SK-N-SH treated with all-trans-retinoic acid at 6 μM for 48 hours (cell line): ENCODE results near the gene ACOXL.

Experiments used
- ATAC-seq: fragments of 200-7000 bp; cut with Tn5 transposase; 3 replicates; pipeline ENCODE4 v1.9.1; 2020; ENCODE audit warnings: mild to moderate bottlenecking, moderate library complexity
- ARNTL ChIP-seq: fragments of 450-650 bp; formaldehyde crosslinking; IDR thresholded peaks from 2 replicates; pipeline ENCODE4 v1.5.0; 2020; ENCODE audit warnings: low read depth, mild to moderate bottlenecking, moderate library complexity, borderline replicate concordance
- BACH2 ChIP-seq: fragments of 250-450 bp; sonication (Bioruptor Pico); IDR thresholded peaks from 2 replicates; pipeline ENCODE4 v1.9.0; 2021; ENCODE audit warnings: mild to moderate bottlenecking, borderline replicate concordance
- CSDC2 ChIP-seq: fragments of 250-450 bp; sonication (Bioruptor Pico); IDR thresholded peaks from 2 replicates; pipeline ENCODE4 v1.5.0; 2020; ENCODE audit warnings: mild to moderate bottlenecking, moderate library complexity
- CSRNP3 ChIP-seq: fragments of 250-450 bp; sonication (Bioruptor Pico); IDR thresholded peaks from 2 replicates; pipeline ENCODE4 v1.5.1; 2021; ENCODE audit warnings: mild to moderate bottlenecking, moderate library complexity
- ESRRG ChIP-seq: fragments of 250-450 bp; sonication (Bioruptor Pico); IDR thresholded peaks from 2 replicates; pipeline ENCODE4 v1.6.1; 2021; ENCODE audit warnings: mild to moderate bottlenecking
- GLIS3 ChIP-seq: fragments of 250-450 bp; sonication (Bioruptor Pico); IDR thresholded peaks from 2 replicates; pipeline ENCODE4 v1.5.0; 2020; ENCODE audit warnings: mild to moderate bottlenecking, moderate library complexity
- ISL1 ChIP-seq: fragments of 250-450 bp; sonication (Bioruptor Pico); IDR thresholded peaks from 2 replicates; pipeline ENCODE4 v2.1.2; 2022; ENCODE audit warnings: mild to moderate bottlenecking, moderate library complexity
- OSR1 ChIP-seq: fragments of 250-450 bp; sonication (Bioruptor Pico); IDR thresholded peaks from 2 replicates; pipeline ENCODE4 v1.8.0; 2022; ENCODE audit warnings: moderate library complexity, mild to moderate bottlenecking, inconsistent platforms
- PATZ1 ChIP-seq: fragments of 250-450 bp; sonication (Bioruptor Pico); IDR thresholded peaks from 2 replicates; pipeline ENCODE4 v1.8.0; 2020; ENCODE audit warnings: mild to moderate bottlenecking, moderate library complexity, borderline replicate concordance
- POU6F1 ChIP-seq: fragments of 250-450 bp; sonication (Bioruptor Pico); IDR thresholded peaks from 2 replicates; pipeline ENCODE4 v1.8.0; 2021; ENCODE audit warnings: low read depth, mild to moderate bottlenecking, moderate library complexity, borderline replicate concordance
- PPARA ChIP-seq: fragments of 250-450 bp; sonication (Bioruptor Pico); IDR thresholded peaks from 2 replicates; pipeline ENCODE4 v1.5.0; 2020; ENCODE audit warnings: mild to moderate bottlenecking, borderline replicate concordance
- RARB ChIP-seq: fragments of 250-450 bp; sonication (Bioruptor Pico); IDR thresholded peaks from 2 replicates; pipeline ENCODE4 v1.8.0; 2021; ENCODE audit warnings: mild to moderate bottlenecking, moderate library complexity
- SNAI2 ChIP-seq: fragments of 250-450 bp; sonication (Bioruptor Pico); IDR thresholded peaks from 2 replicates; pipeline ENCODE4 v1.5.0; 2020; ENCODE audit warnings: mild to moderate bottlenecking, moderate library complexity
- TCF4 ChIP-seq: fragments of 250-450 bp; sonication (Bioruptor Pico); IDR thresholded peaks from 2 replicates; pipeline ENCODE4 v1.8.0; 2021; ENCODE audit warnings: mild to moderate bottlenecking, moderate library complexity, borderline replicate concordance
- TOX ChIP-seq: fragments of 250-450 bp; sonication (Bioruptor Pico); IDR thresholded peaks from 2 replicates; pipeline ENCODE4 v1.8.0; 2021; ENCODE audit warnings: mild to moderate bottlenecking, moderate library complexity, borderline replicate concordance
- TSHZ2 ChIP-seq: fragments of 250-450 bp; sonication (Bioruptor Pico); IDR thresholded peaks from 2 replicates; pipeline ENCODE4 v1.5.0; 2020; ENCODE audit warnings: mild to moderate bottlenecking, moderate library complexity
- ZC3H10 ChIP-seq: fragments of 250-450 bp; sonication (Bioruptor Pico); IDR thresholded peaks from 2 replicates; pipeline ENCODE4 v1.5.1; 2021; ENCODE audit warnings: mild to moderate bottlenecking, moderate library complexity
- ZFP3 ChIP-seq: fragments of 250-450 bp; sonication (Bioruptor Pico); IDR thresholded peaks from 2 replicates; pipeline ENCODE4 v1.5.0; 2020; ENCODE audit warnings: mild to moderate bottlenecking, moderate library complexity
- ZFP30 ChIP-seq: fragments of 450-650 bp; formaldehyde crosslinking; IDR thresholded peaks from 2 replicates; pipeline ENCODE4 v1.5.0; 2022; ENCODE audit warnings: mild to moderate bottlenecking, moderate library complexity
- ZNF565 ChIP-seq: fragments of 450-650 bp; formaldehyde crosslinking; conservative IDR thresholded peaks from 2 replicates; pipeline ENCODE4 v1.5.0; 2020; ENCODE audit warnings: low read depth, mild to moderate bottlenecking, moderate library complexity
- ZNF70 ChIP-seq: fragments of 450-650 bp; formaldehyde crosslinking; IDR thresholded peaks from 2 replicates; pipeline ENCODE4 v1.5.0; 2020; ENCODE audit warnings: mild to moderate bottlenecking, moderate library complexity
- ZNF8 ChIP-seq: fragments of 450-650 bp; formaldehyde crosslinking; IDR thresholded peaks from 2 replicates; pipeline ENCODE4 v1.5.0; 2020; ENCODE audit warnings: mild to moderate bottlenecking, moderate library complexity

Gene ACOXL

DNA sequence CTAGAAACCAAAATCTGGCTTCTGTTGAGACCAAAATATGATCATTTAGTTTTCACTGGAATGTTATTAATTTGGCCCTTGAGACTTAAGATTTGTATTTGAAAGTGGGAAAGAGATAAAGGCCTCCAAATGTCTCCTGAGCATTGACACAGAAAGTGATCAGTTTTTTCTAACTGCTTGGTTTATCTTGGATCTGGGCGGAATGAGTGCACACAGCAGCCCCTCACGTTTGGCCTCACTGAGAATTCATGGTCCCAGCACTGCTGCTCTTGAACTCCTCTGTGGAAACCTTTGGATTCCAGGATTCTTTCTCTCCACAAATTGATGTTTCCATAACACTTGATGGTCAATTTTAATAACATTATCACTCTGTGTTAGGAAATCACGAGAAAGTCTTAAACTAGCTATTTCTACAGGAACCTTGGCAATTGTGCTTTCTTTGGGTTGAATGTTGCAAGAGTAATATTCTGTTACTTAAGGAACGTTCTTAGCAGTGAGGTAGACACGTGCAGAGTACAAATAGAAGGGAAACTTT, 208.1 kb downstream of the ACOXL start:
- no peak for ATAC-seq
- TF ChIP-seq GLIS3 (CRISPR knock-in tag) = no peak
- TF ChIP-seq BACH2 (CRISPR knock-in tag) = no peak
- TF ChIP-seq RARB (CRISPR knock-in tag) = no peak
- TF ChIP-seq TOX (CRISPR knock-in tag) = no peak
- no peak for TF ChIP-seq ISL1 (CRISPR knock-in tag)
- TF ChIP-seq ZNF8 = no peak
- no peak for TF ChIP-seq ZNF565 (CRISPR knock-in tag)
- no peak for TF ChIP-seq PPARA (CRISPR knock-in tag)
- TF ChIP-seq SNAI2 (CRISPR knock-in tag) = no peak
- no peak for TF ChIP-seq CSRNP3 (CRISPR knock-in tag)
- TF ChIP-seq CSDC2 (CRISPR knock-in tag) = no peak
- TF ChIP-seq PATZ1 (CRISPR knock-in tag) = no peak

DNA sequence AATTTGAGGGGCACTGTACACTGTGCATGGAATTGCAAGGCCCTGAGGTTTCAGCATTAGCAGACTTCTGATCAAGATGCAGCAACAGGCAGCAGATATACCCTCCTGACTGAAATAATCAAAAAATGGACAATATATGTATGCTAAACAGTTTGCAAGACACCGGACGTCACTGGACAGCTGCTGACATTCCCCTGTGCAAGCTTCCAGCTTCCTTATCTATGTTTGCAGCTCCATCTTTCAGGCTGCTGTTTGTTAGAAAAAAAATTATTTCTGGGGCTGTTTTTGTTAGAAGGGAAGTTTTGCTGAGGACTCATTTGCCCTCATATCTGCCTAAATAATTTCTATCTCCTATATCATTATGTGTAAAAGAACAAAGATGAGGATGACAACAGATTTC, 208.9 kb downstream of the ACOXL start:
- ATAC-seq = no peak
- TF ChIP-seq TCF4 (CRISPR knock-in tag) (no peak), CSRNP3 (CRISPR knock-in tag) (no peak), SNAI2 (CRISPR knock-in tag) (no peak), OSR1 (no peak), ZNF8 (no peak), ZNF565 (CRISPR knock-in tag) (no peak), TOX (CRISPR knock-in tag) (no peak), ZNF70 (no peak), ARNTL (CRISPR knock-in tag) (no peak), ZFP3 (CRISPR knock-in tag) (no peak), ESRRG (no peak), GLIS3 (CRISPR knock-in tag) (no peak), ZC3H10 (CRISPR knock-in tag) (no peak), PPARA (CRISPR knock-in tag) (no peak), ISL1 (CRISPR knock-in tag) (no peak), ZFP30 (CRISPR knock-in tag) (no peak), PATZ1 (CRISPR knock-in tag) (no peak), POU6F1 (CRISPR knock-in tag) (no peak)

GRCh38 chr2:110943070-110943634, 210.8 kb downstream of the ACOXL start:
- TF ChIP-seq TOX (CRISPR knock-in tag) = no peak
- TF ChIP-seq ZNF565 (CRISPR knock-in tag) = no peak
- TF ChIP-seq CSDC2 (CRISPR knock-in tag) = no peak
- no peak for TF ChIP-seq SNAI2 (CRISPR knock-in tag)
- no peak for TF ChIP-seq TSHZ2 (CRISPR knock-in tag)
- no peak for TF ChIP-seq ZNF8

More at GRCh38 chr2:110943070-110943634, 210.8 kb downstream of the ACOXL start:
- ATAC-seq = no peak
